SK-N-SH treated with all-trans-retinoic acid at 6 μM for 48 hours (cell line): ENCODE data around the gene RPN1.

Experiments used
- ARNTL ChIP-seq: fragments of 450-650 bp; formaldehyde crosslinking; IDR thresholded peaks from 2 replicates; pipeline ENCODE4 v1.5.0; 2020; ENCODE audit warnings: low read depth, mild to moderate bottlenecking, moderate library complexity, borderline replicate concordance
- BACH2 ChIP-seq: fragments of 250-450 bp; sonication (Bioruptor Pico); IDR thresholded peaks from 2 replicates; pipeline ENCODE4 v1.9.0; 2021; ENCODE audit warnings: mild to moderate bottlenecking, borderline replicate concordance
- CSDC2 ChIP-seq: fragments of 250-450 bp; sonication (Bioruptor Pico); IDR thresholded peaks from 2 replicates; pipeline ENCODE4 v1.5.0; 2020; ENCODE audit warnings: mild to moderate bottlenecking, moderate library complexity
- CSRNP3 ChIP-seq: fragments of 250-450 bp; sonication (Bioruptor Pico); IDR thresholded peaks from 2 replicates; pipeline ENCODE4 v1.5.1; 2021; ENCODE audit warnings: mild to moderate bottlenecking, moderate library complexity
- ESRRG ChIP-seq: fragments of 250-450 bp; sonication (Bioruptor Pico); IDR thresholded peaks from 2 replicates; pipeline ENCODE4 v1.6.1; 2021; ENCODE audit warnings: mild to moderate bottlenecking
- OSR1 ChIP-seq: fragments of 250-450 bp; sonication (Bioruptor Pico); IDR thresholded peaks from 2 replicates; pipeline ENCODE4 v1.8.0; 2022; ENCODE audit warnings: moderate library complexity, mild to moderate bottlenecking, inconsistent platforms
- PATZ1 ChIP-seq: fragments of 250-450 bp; sonication (Bioruptor Pico); IDR thresholded peaks from 2 replicates; pipeline ENCODE4 v1.8.0; 2020; ENCODE audit warnings: mild to moderate bottlenecking, moderate library complexity, borderline replicate concordance
- PPARA ChIP-seq: fragments of 250-450 bp; sonication (Bioruptor Pico); IDR thresholded peaks from 2 replicates; pipeline ENCODE4 v1.5.0; 2020; ENCODE audit warnings: mild to moderate bottlenecking, borderline replicate concordance
- RARB ChIP-seq: fragments of 250-450 bp; sonication (Bioruptor Pico); IDR thresholded peaks from 2 replicates; pipeline ENCODE4 v1.8.0; 2021; ENCODE audit warnings: mild to moderate bottlenecking, moderate library complexity
- SNAI2 ChIP-seq: fragments of 250-450 bp; sonication (Bioruptor Pico); IDR thresholded peaks from 2 replicates; pipeline ENCODE4 v1.5.0; 2020; ENCODE audit warnings: mild to moderate bottlenecking, moderate library complexity
- TOX ChIP-seq: fragments of 250-450 bp; sonication (Bioruptor Pico); IDR thresholded peaks from 2 replicates; pipeline ENCODE4 v1.8.0; 2021; ENCODE audit warnings: mild to moderate bottlenecking, moderate library complexity, borderline replicate concordance
- ZFP3 ChIP-seq: fragments of 250-450 bp; sonication (Bioruptor Pico); IDR thresholded peaks from 2 replicates; pipeline ENCODE4 v1.5.0; 2020; ENCODE audit warnings: mild to moderate bottlenecking, moderate library complexity
- ZNF565 ChIP-seq: fragments of 450-650 bp; formaldehyde crosslinking; conservative IDR thresholded peaks from 2 replicates; pipeline ENCODE4 v1.5.0; 2020; ENCODE audit warnings: low read depth, mild to moderate bottlenecking, moderate library complexity

DNA sequence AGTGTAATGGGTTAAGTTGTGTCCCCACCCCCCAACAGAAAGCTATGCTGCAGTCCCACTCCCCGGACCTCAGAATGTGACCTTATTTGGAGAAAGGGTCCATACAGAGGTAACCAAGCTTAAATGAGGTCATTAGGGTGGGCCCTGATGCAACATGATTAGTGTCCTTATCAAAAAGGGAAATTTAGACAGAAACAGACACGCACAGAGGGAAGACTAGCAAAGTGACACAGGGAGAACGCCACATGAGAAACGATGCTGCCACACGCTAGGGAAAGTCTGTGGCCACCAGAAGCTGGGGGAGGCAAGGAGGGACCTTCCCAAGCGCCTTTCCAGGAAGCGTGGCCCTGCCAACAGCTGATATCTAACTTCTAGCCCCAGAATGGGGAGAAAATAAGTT is 65.4 kb downstream of the RPN1 start:
- TF ChIP-seq ARNTL (CRISPR knock-in tag): no peak
- no peak for TF ChIP-seq SNAI2 (CRISPR knock-in tag)
- no peak for TF ChIP-seq ZFP3 (CRISPR knock-in tag)
- TF ChIP-seq PPARA (CRISPR knock-in tag): no peak
- no peak for TF ChIP-seq BACH2 (CRISPR knock-in tag)
- TF ChIP-seq CSDC2: no peak
- no peak for TF ChIP-seq TOX (CRISPR knock-in tag)
- no peak for TF ChIP-seq RARB (CRISPR knock-in tag)
- no peak for TF ChIP-seq ZNF565 (CRISPR knock-in tag)
- TF ChIP-seq PATZ1 (CRISPR knock-in tag): no peak
- TF ChIP-seq OSR1 (CRISPR knock-in tag): no peak
- TF ChIP-seq ESRRG (CRISPR knock-in tag): no peak
- no peak for TF ChIP-seq CSRNP3 (CRISPR knock-in tag)
